Effector memory CD4-positive, alpha-beta T cell (primary cell): Measurements from ENCODE around the gene CTBP2.

Experiments used
- DNase-seq, 3 donors: peaks; one replicate each; pipeline ENCODE4 v3.0.0-alpha.2; 2020
- H3K27ac ChIP-seq: 2 replicates; pipeline ENCODE4 v1.7.0; 2013; ENCODE audit warnings: mild to moderate bottlenecking, low read length, moderate library complexity; ENCODE audit not compliant: insufficient read depth, poor library complexity, severe bottlenecking
- H3K27me3 ChIP-seq: replicated peaks from 2 replicates; pipeline ENCODE4 v1.7.0; 2013; ENCODE audit warnings: mild to moderate bottlenecking, low read length; ENCODE audit not compliant: insufficient read depth, control insufficient read depth, poor library complexity, severe bottlenecking
- H3K36me3 ChIP-seq: 2 replicates; pipeline ENCODE4 v1.7.0; 2013; ENCODE audit warnings: mild to moderate bottlenecking, low read length, moderate library complexity; ENCODE audit not compliant: control insufficient read depth, insufficient read depth
- H3K4me1 ChIP-seq: 2 replicates; pipeline ENCODE4 v1.7.0; 2013; ENCODE audit warnings: low read length, mild to moderate bottlenecking; ENCODE audit not compliant: control insufficient read depth, insufficient read depth, poor library complexity, severe bottlenecking
- H3K4me3 ChIP-seq: 2 replicates; pipeline ENCODE4 v1.7.0; 2013; ENCODE audit warnings: low read length, low read depth, mild to moderate bottlenecking; ENCODE audit not compliant: insufficient read depth, poor library complexity, severe bottlenecking
- H3K9me3 ChIP-seq: 2 replicates; pipeline ENCODE4 v1.7.0; 2013; ENCODE audit warnings: mild to moderate bottlenecking, low read length, moderate library complexity; ENCODE audit not compliant: control insufficient read depth

CTBP2 gene

GRCh38 chr10:125134916-125135770 lies 25.2 kb downstream of the CTBP2 start:
- Histone ChIP-seq H3K36me3 (no peaks in the 10 kb centered on the region), H3K4me3 (no peak overlapping the region), H3K9me3 (no peaks in the 10 kb centered on the region), H3K27ac (no peak overlapping the region), H3K27me3 (no peaks in the 10 kb centered on the region), H3K4me1 (no peaks in the 10 kb centered on the region)
- DNase-seq, result no peak

- no peaks in the 10 kb centered on the region for H3K4me1 ChIP-seq
- H3K4me3 ChIP-seq, result no peak overlapping the region
- DNase-seq, result no peak
- H3K36me3 ChIP-seq, result no peaks in the 10 kb centered on the region
- H3K27ac ChIP-seq, result no peak overlapping the region
- no peaks in the 10 kb centered on the region for H3K9me3 ChIP-seq
- no peaks in the 10 kb centered on the region for H3K27me3 ChIP-seq
Measured at GRCh38 chr10:125134483-125134848, 25.9 kb downstream of the CTBP2 start.

GRCh38 chr10:125133696-125134482 lies 26.5 kb downstream of the CTBP2 start:
- H3K36me3 ChIP-seq, result no peaks in the 10 kb centered on the region
- H3K9me3 ChIP-seq, result no peaks in the 10 kb centered on the region
- no peaks in the 10 kb centered on the region for H3K4me1 ChIP-seq
- no peaks in the 10 kb centered on the region for H3K27me3 ChIP-seq
- H3K4me3 ChIP-seq, result no peak overlapping the region
- H3K27ac ChIP-seq, result no peak overlapping the region
- DNase-seq, result no peak

- DNase-seq, result no peak
- Histone ChIP-seq H3K4me1 (no peaks in the 10 kb centered on the region), H3K9me3 (no peaks in the 10 kb centered on the region), H3K27me3 (no peaks in the 10 kb centered on the region), H3K4me3 (no peak overlapping the region), H3K27ac (no peak overlapping the region), H3K36me3 (no peaks in the 10 kb centered on the region)
Measured at GRCh38 chr10:125132344-125132743, 28.0 kb downstream of the CTBP2 start.

GRCh38 chr10:125130916-125131315 lies 29.4 kb downstream of the CTBP2 start:
- Histone ChIP-seq H3K9me3 (no peaks in the 10 kb centered on the region), H3K27me3 (no peaks in the 10 kb centered on the region), H3K4me3 (no peak overlapping the region), H3K27ac (no peak overlapping the region), H3K36me3 (no peaks in the 10 kb centered on the region), H3K4me1 (no peaks in the 10 kb centered on the region)
- DNase-seq, result no peak

- Histone ChIP-seq H3K4me3 (no peak overlapping the region), H3K9me3 (no peaks in the 10 kb centered on the region), H3K27me3 (no peaks in the 10 kb centered on the region), H3K36me3 (no peaks in the 10 kb centered on the region), H3K4me1 (no peaks in the 10 kb centered on the region), H3K27ac (no peak overlapping the region)
- no peak for DNase-seq
Measured at GRCh38 chr10:125130260-125130659, 30.1 kb downstream of the CTBP2 start.

GRCh38 chr10:125129076-125129458 lies 31.3 kb downstream of the CTBP2 start:
- no peaks in the 10 kb centered on the region for H3K36me3 ChIP-seq
- no peak for DNase-seq
- no peak overlapping the region for H3K27ac ChIP-seq
- no peaks in the 10 kb centered on the region for H3K4me1 ChIP-seq
- no peaks in the 10 kb centered on the region for H3K27me3 ChIP-seq
- no peaks in the 10 kb centered on the region for H3K9me3 ChIP-seq
- H3K4me3 ChIP-seq, result no peak overlapping the region

- H3K36me3 ChIP-seq, result no peaks in the 10 kb centered on the region
- no peaks in the 10 kb centered on the region for H3K9me3 ChIP-seq
- H3K4me1 ChIP-seq, result no peaks in the 10 kb centered on the region
- DNase-seq, result no peak
- H3K27ac ChIP-seq, result no peak overlapping the region
- no peak overlapping the region for H3K4me3 ChIP-seq
- H3K27me3 ChIP-seq, result no peaks in the 10 kb centered on the region
Measured at GRCh38 chr10:125128397-125129075, 31.8 kb downstream of the CTBP2 start.

GRCh38 chr10:125127986-125128385 lies 32.4 kb downstream of the CTBP2 start:
- DNase-seq, result no peak
- Histone ChIP-seq H3K27me3 (no peaks in the 10 kb centered on the region), H3K4me1 (no peaks in the 10 kb centered on the region), H3K36me3 (no peaks in the 10 kb centered on the region), H3K9me3 (no peaks in the 10 kb centered on the region), H3K27ac (no peak overlapping the region), H3K4me3 (no peak overlapping the region)

- Histone ChIP-seq H3K4me3 (no peak overlapping the region), H3K9me3 (no peaks in the 10 kb centered on the region), H3K27ac (no peak overlapping the region), H3K4me1 (no peaks in the 10 kb centered on the region), H3K27me3 (no peaks in the 10 kb centered on the region), H3K36me3 (no peaks in the 10 kb centered on the region)
- no peak for DNase-seq
Measured at GRCh38 chr10:125127110-125127509, 33.3 kb downstream of the CTBP2 start.
